ENCODE results near the gene HIGD1B.

DNA sequence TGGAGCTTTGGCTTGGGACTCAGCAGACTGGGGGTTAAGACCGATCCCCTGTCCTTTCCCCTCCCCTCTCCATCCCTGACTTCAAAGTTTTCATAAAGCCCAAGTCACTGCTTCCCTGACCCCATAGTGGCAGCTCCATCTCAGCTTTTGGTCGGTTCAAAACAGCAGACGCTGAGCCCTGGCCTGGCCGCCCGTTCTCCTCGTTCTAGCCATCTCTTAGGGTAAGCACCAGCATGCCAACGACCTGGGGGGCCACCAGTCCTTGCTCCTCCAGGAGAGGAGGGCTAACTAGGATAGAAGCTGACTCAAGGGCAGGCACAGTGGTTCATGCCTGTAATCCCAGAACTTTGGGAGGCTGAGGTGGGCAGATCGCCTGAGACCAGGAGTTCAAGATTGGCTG is 1.5 kb upstream of the HIGD1B start:
- TF ChIP-seq, protein P1, sequence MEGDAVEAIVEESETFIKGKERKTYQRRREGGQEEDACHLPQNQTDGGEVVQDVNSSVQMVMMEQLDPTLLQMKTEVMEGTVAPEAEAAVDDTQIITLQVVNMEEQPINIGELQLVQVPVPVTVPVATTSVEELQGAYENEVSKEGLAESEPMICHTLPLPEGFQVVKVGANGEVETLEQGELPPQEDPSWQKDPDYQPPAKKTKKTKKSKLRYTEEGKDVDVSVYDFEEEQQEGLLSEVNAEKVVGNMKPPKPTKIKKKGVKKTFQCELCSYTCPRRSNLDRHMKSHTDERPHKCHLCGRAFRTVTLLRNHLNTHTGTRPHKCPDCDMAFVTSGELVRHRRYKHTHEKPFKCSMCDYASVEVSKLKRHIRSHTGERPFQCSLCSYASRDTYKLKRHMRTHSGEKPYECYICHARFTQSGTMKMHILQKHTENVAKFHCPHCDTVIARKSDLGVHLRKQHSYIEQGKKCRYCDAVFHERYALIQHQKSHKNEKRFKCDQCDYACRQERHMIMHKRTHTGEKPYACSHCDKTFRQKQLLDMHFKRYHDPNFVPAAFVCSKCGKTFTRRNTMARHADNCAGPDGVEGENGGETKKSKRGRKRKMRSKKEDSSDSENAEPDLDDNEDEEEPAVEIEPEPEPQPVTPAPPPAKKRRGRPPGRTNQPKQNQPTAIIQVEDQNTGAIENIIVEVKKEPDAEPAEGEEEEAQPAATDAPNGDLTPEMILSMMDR (conservative IDR thresholded peaks at IDR 0.05): no peak
- no peak for TF ChIP-seq ZFX (IDR thresholded peaks at IDR 0.05)

Measured in C4-2B (cell line).